OCI-LY7 (cell line): Measurements from ENCODE around the gene PSMA6.
"Not testable (repeated sequence)": the region's sequence is repeated elsewhere in the genome, so short reads cannot be mapped to it uniquely, and the experiment has no call there.

Experiments used
- EZH2phosphoT487 ChIP-seq: fragments of 200-600 bp; sonication (generic); IDR thresholded peaks from 2 replicates; pipeline ENCODE4 v1.6.1; 2018; ENCODE audit warnings: low read depth, borderline replicate concordance, mild to moderate bottlenecking, mixed run types, antibody characterized with exemption, low read length, moderate library complexity, mixed read lengths
- TF ChIP-seq, protein P1 (sequence below): fragments of 200-600 bp; sonication (generic); conservative IDR thresholded peaks from 2 replicates; pipeline ENCODE4 v1.5.1; 2014; ENCODE audit warnings: mild to moderate bottlenecking, antibody characterized with exemption, low read length, moderate library complexity, mixed read lengths

DNA sequence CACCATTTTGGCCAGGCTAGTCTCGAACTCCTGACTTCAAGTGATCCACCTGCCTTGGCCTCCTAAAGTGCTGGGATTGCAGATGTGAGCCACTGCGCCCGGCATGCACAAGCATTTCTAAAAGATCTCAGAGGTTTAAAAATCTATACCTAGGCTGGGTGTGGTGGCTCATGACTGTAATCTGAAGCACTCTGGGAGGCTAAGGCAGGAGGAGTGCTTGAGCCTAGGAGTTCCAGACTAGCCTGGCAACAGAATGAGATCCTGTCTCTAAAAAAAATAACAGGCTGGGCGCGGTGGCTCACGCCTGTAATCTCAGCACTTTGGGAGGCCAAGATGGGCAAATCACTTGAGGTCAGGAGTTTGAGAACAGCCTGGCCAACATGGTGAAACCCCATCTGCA is 63.1 kb downstream of the PSMA6 start:
- TF ChIP-seq, protein P1, sequence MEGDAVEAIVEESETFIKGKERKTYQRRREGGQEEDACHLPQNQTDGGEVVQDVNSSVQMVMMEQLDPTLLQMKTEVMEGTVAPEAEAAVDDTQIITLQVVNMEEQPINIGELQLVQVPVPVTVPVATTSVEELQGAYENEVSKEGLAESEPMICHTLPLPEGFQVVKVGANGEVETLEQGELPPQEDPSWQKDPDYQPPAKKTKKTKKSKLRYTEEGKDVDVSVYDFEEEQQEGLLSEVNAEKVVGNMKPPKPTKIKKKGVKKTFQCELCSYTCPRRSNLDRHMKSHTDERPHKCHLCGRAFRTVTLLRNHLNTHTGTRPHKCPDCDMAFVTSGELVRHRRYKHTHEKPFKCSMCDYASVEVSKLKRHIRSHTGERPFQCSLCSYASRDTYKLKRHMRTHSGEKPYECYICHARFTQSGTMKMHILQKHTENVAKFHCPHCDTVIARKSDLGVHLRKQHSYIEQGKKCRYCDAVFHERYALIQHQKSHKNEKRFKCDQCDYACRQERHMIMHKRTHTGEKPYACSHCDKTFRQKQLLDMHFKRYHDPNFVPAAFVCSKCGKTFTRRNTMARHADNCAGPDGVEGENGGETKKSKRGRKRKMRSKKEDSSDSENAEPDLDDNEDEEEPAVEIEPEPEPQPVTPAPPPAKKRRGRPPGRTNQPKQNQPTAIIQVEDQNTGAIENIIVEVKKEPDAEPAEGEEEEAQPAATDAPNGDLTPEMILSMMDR: not testable (repeated sequence)
- not testable (repeated sequence) for TF ChIP-seq EZH2phosphoT487
